CD4-positive, alpha-beta T cell (primary cell): Measurements from ENCODE around the gene CDH13. TPM values are rescaled to one million over a fixed set of nuclear protein-coding genes. Genes with fewer than 3 reads are reported as not detected.
A peak's percentile ranks its signal among the peaks of the same experiment; 100 is the strongest.

ENCODE experiments used
- ATAC-seq: fragments of 200-7000 bp; cut with Tn5 transposase; one replicate; pipeline ENCODE4 v1.10.0; 2022; ENCODE audit warnings: mild to moderate bottlenecking; ENCODE audit not compliant: poor library complexity
- CTCF ChIA-PET: fragments of 350-600 bp; sonication (Branson Sonifier 250); formaldehyde crosslinking; loops from one replicate; lab custom pipeline; 2021; ENCODE audit warnings: antibody characterized with exemption, inconsistent platforms; lab: Charles Lee
- POLR2A ChIA-PET: fragments of 350-600 bp; sonication (Branson Sonifier 250); formaldehyde crosslinking; loops from one replicate; lab custom pipeline; 2021; ENCODE audit warnings: antibody characterized with exemption, inconsistent platforms; lab: Charles Lee
- DNase-seq, 14 experiments: peaks; one replicate each; pipeline ENCODE4 v3.0.0-alpha.2; 2013 to 2020; ENCODE audit warnings: mixed read lengths in 2 of 14
- H3K27ac ChIP-seq, 2 donors: one replicate each; pipeline versions ENCODE4 v1.5.1 to v1.7.0; 2013; ENCODE audit warnings: low read length in 2 of 2, low read depth in 1 of 2, mild to moderate bottlenecking in 1 of 2
- H3K27me3 ChIP-seq, 2 experiments: 1 replicate in 1 of 2; 2 replicates in 1 of 2; pipeline versions ENCODE4 v1.6.1 to v1.7.0; 2013; ENCODE audit warnings: low read length in 2 of 2, control low read depth in 1 of 2, mild to moderate bottlenecking in 1 of 2, moderate library complexity in 1 of 2; ENCODE audit not compliant: insufficient read depth in 2 of 2, control insufficient read depth in 1 of 2
- H3K36me3 ChIP-seq: one replicate; pipeline ENCODE4 v1.6.1; 2013; ENCODE audit warnings: low read length, control low read depth; ENCODE audit not compliant: insufficient read depth
- H3K4me1 ChIP-seq: one replicate; pipeline ENCODE4 v1.6.1; 2013; ENCODE audit warnings: low read length, control low read depth; ENCODE audit not compliant: insufficient read depth
- H3K4me3 ChIP-seq: one replicate; pipeline ENCODE4 v1.5.1; 2013; ENCODE audit warnings: mild to moderate bottlenecking, low read length, moderate library complexity
- H3K9me3 ChIP-seq, 2 experiments: 1 replicate in 1 of 2; 2 replicates in 1 of 2; pipeline versions ENCODE4 v1.6.1 to v1.7.0; 2013; ENCODE audit warnings: low read length in 2 of 2, mild to moderate bottlenecking in 2 of 2, control low read depth in 1 of 2, moderate library complexity in 1 of 2; ENCODE audit not compliant: control insufficient read depth in 1 of 2, insufficient read depth in 1 of 2
- H3K27ac Mint-ChIP-seq: one replicate; pipeline ENCODE4 v1.8.0; 2020; ENCODE audit warnings: mixed read lengths
- H3K27me3 Mint-ChIP-seq: one replicate; pipeline ENCODE4 v1.8.0; 2021; ENCODE audit warnings: mixed read lengths
- H3K36me3 Mint-ChIP-seq: one replicate; pipeline ENCODE4 v1.8.0; 2021; ENCODE audit warnings: low read depth, mixed read lengths
- H3K4me1 Mint-ChIP-seq: one replicate; pipeline ENCODE4 v1.8.0; 2021; ENCODE audit warnings: low read depth, mixed read lengths
- H3K4me3 Mint-ChIP-seq: one replicate; pipeline ENCODE4 v1.8.0; 2020; ENCODE audit warnings: mild to moderate bottlenecking, mixed read lengths
- H3K9me3 Mint-ChIP-seq: one replicate; pipeline ENCODE4 v1.8.0; 2020; ENCODE audit warnings: mixed read lengths
- CTCF ChIP-seq: fragments of 200-600 bp; IDR thresholded peaks from one replicate; pipeline ENCODE4 v1.8.0; 2022; ENCODE audit warnings: antibody characterized with exemption, mild to moderate bottlenecking
- intact Hi-C, 2 experiments: fragments of 100-400 bp; cut with DNase I in 1 of 2; cut with micrococcal nuclease in 1 of 2; formaldehyde crosslinking; loops; one replicate each; pipeline versions ENCODE4 v1.15.1 to v1.9.0; 2023 to 2025; cut with DNase I, micrococcal nuclease
- total RNA-seq, 174 experiments: library from RNA in 2 of 174; stranded (reverse) in 2 of 174; gene quantifications; one replicate each; pipeline ENCODE4 v1.2.3 and lab custom pipeline; 2021 to 2026

CDH13 gene
- total RNA-seq, 2 experiments from 2014 or later: not detected

GRCh38 chr16:82935766-82936165 is 309.0 kb downstream of the CDH13 start:
- DNase-seq (peak in 1 of 14 experiments; percentile 21), ATAC-seq (no peak)
- CTCF ChIA-PET: no interaction called here
- H3K36me3 Mint-ChIP-seq: no peaks in the 10 kb centered on the region
- no peaks in the 10 kb centered on the region for H3K4me1 ChIP-seq
- no peaks in the 10 kb centered on the region for H3K36me3 ChIP-seq
- intact Hi-C loops: no loop called here
- no peaks in the 10 kb centered on the region for H3K4me1 Mint-ChIP-seq
- H3K27ac Mint-ChIP-seq: no peak overlapping the region
- TF ChIP-seq CTCF: no peak
- POLR2A ChIA-PET: interaction anchor here (1.0 kb wide), 1 partner anchor 13 kb away, joined by 3 read pairs; no protein-coding TSS in a partner anchor
- peaks cover 10% of the 10 kb centered on the region for H3K9me3 Mint-ChIP-seq
- H3K4me3 Mint-ChIP-seq: no peak overlapping the region
- peaks cover 6% of the 10 kb centered on the region for H3K27me3 Mint-ChIP-seq
- no peak overlapping the region for H3K27ac ChIP-seq
- H3K9me3 ChIP-seq: peaks cover 5 to 9% of the 10 kb centered on the region in 2 experiments
- H3K27me3 ChIP-seq: no peaks in the 10 kb centered on the region
- H3K4me3 ChIP-seq: no peak overlapping the region

GRCh38 chr16:82936941-82937551 is 310.3 kb downstream of the CDH13 start:
- peaks cover 5 to 9% of the 10 kb centered on the region in 2 experiments for H3K9me3 ChIP-seq
- Mint-ChIP-seq H3K4me3 (no peak overlapping the region), H3K27me3 (peaks cover 2% of the 10 kb centered on the region), H3K36me3 (no peaks in the 10 kb centered on the region), H3K4me1 (no peaks in the 10 kb centered on the region), H3K27ac (no peak overlapping the region), H3K9me3 (peaks cover 10% of the 10 kb centered on the region)
- H3K36me3 ChIP-seq: no peaks in the 10 kb centered on the region
- TF ChIP-seq CTCF: no peak
- no peak overlapping the region for H3K27ac ChIP-seq
- H3K4me3 ChIP-seq: no peak overlapping the region
- no peaks in the 10 kb centered on the region for H3K4me1 ChIP-seq
- intact Hi-C loops: no loop called here
- H3K27me3 ChIP-seq: no peaks in the 10 kb centered on the region
- POLR2A ChIA-PET: no interaction called here
- ATAC-seq (no peak), DNase-seq (peak in 1 of 14 experiments; percentile 38)
- CTCF ChIA-PET: interaction anchor here (1.5 kb wide), 1 partner anchor 20 kb away, joined by 3 read pairs; no protein-coding TSS in a partner anchor

- no peaks in the 10 kb centered on the region for H3K36me3 ChIP-seq
- H3K9me3 ChIP-seq: peaks cover 5 to 9% of the 10 kb centered on the region in 2 experiments
- ChIA-PET CTCF (interaction anchor here (1.5 kb wide), 1 partner anchor 19 kb away, joined by 3 read pairs; no protein-coding TSS in a partner anchor), POLR2A (no interaction called here)
- Mint-ChIP-seq H3K36me3 (no peaks in the 10 kb centered on the region), H3K9me3 (peaks cover 9% of the 10 kb centered on the region), H3K4me1 (no peaks in the 10 kb centered on the region), H3K27ac (no peak overlapping the region), H3K27me3 (no peaks in the 10 kb centered on the region), H3K4me3 (no peak overlapping the region)
- H3K27me3 ChIP-seq: no peaks in the 10 kb centered on the region
- DNase-seq (no peak), ATAC-seq (no peak)
- no peak overlapping the region for H3K27ac ChIP-seq
- intact Hi-C loops: no loop called here
- no peaks in the 10 kb centered on the region for H3K4me1 ChIP-seq
- no peak overlapping the region for H3K4me3 ChIP-seq
- no peak for TF ChIP-seq CTCF
Measured at GRCh38 chr16:82937926-82938520, 311.3 kb downstream of the CDH13 start.
